Transverse colon (tissue), 4 donors: ENCODE measurements around the gene ATP2A1.

Source experiments
- EP300 ChIP-seq: sonication (generic); formaldehyde crosslinking; IDR thresholded peaks from one replicate; pipeline ENCODE4 v1.6.1; 2017; ENCODE audit warnings: antibody characterized with exemption, low read depth
- POLR2AphosphoS5 ChIP-seq, 3 donors: sonication (generic); formaldehyde crosslinking; IDR thresholded peaks; one replicate each; pipeline ENCODE4 v1.6.1; 2016; ENCODE audit warnings: antibody characterized with exemption in 3 of 3
- TF ChIP-seq, protein P1 (sequence below), 5 experiments: fragments of 200-600 bp in 3 of 5; fragments of 450-650 bp in 2 of 5; sonication (generic) in 3 of 5; IDR thresholded peaks; 1 replicate in 2 of 5; 2 replicates in 3 of 5; pipeline ENCODE4 v1.5.1; 2016 to 2017; ENCODE audit warnings: antibody characterized with exemption in 5 of 5, inconsistent platforms in 3 of 5, mild to moderate bottlenecking in 2 of 5, moderate library complexity in 1 of 5

DNA sequence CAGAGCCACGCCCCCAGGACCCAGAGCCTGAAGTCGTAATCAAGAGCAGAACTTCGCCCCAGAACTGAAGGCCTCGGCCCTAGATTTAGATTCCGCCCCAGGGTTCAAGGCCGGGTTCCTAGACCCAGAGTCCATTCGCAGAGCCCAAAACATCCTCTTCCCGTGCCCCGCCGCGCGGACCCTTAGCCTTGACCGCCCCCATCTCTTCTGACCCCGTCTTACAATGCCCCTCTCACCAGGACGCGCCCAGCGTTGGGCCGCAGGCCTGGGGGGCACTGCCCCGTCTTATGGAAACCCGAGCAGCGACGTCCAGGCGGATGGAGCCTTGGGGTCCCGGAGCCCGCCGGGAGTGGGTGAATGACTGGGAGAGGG lies 58.5 kb downstream of the ATP2A1 start:
- TF ChIP-seq, protein P1, sequence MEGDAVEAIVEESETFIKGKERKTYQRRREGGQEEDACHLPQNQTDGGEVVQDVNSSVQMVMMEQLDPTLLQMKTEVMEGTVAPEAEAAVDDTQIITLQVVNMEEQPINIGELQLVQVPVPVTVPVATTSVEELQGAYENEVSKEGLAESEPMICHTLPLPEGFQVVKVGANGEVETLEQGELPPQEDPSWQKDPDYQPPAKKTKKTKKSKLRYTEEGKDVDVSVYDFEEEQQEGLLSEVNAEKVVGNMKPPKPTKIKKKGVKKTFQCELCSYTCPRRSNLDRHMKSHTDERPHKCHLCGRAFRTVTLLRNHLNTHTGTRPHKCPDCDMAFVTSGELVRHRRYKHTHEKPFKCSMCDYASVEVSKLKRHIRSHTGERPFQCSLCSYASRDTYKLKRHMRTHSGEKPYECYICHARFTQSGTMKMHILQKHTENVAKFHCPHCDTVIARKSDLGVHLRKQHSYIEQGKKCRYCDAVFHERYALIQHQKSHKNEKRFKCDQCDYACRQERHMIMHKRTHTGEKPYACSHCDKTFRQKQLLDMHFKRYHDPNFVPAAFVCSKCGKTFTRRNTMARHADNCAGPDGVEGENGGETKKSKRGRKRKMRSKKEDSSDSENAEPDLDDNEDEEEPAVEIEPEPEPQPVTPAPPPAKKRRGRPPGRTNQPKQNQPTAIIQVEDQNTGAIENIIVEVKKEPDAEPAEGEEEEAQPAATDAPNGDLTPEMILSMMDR (IDR thresholded peaks at IDR 0.05): no peak
- no peak for TF ChIP-seq EP300
- TF ChIP-seq POLR2AphosphoS5 (IDR thresholded peaks at IDR 0.05): no peak
